ENCODE measurements around the gene EIF4G3.

Gene EIF4G3

GRCh38 chr1:21090463-21090862, 86.2 kb downstream of the EIF4G3 start:
- Histone ChIP-seq H3K36me3 (peaks cover 0 to 4% (median 0%) of the 10 kb centered on the region in 3 donors), H3K4me1 (peaks cover 0 to 14% (median 0%) of the 10 kb centered on the region in 4 donors), H3K4me3 (no peak overlapping the region), H3K27ac (no peak overlapping the region), H3K9me3 (no peaks in the 10 kb centered on the region), H3K27me3 (no peaks in the 10 kb centered on the region)
- intact Hi-C loops (cut with DNase I; ENCODE audit: low total_unique reads) = no loop called here
- DNase-seq = no peak
- no peak for TF ChIP-seq CTCF (IDR thresholded peaks at IDR 0.05)

DNA sequence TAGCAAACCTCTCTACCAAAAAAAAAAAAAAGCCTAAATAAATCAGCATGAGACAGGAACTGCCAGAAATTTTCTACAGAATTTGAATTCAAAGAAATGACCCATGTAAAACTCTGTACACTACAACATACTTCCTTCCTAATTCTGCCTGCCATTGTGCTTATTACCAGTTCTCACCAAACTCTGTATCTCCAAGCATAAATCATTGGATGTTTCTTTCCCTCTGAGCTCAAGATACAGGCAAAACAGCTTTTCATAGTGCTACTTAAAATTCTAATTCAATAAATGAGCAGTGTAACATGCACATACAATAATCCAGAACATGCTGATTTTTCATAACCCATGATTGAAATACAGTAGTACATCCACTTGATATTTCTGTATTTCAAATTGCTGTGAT, 87.0 kb downstream of the EIF4G3 start:
- H3K9me3 ChIP-seq = no peaks in the 10 kb centered on the region
- intact Hi-C loops (cut with DNase I; ENCODE audit: low total_unique reads) = no loop called here
- no peaks in the 10 kb centered on the region for H3K27me3 ChIP-seq
- no peak for DNase-seq
- peaks cover 0 to 14% (median 0%) of the 10 kb centered on the region in 4 donors for H3K4me1 ChIP-seq
- no peak overlapping the region for H3K4me3 ChIP-seq
- TF ChIP-seq CTCF (IDR thresholded peaks at IDR 0.05) = no peak
- peaks cover 0 to 4% (median 0%) of the 10 kb centered on the region in 3 donors for H3K36me3 ChIP-seq
- H3K27ac ChIP-seq = no peak overlapping the region

GRCh38 chr1:21089299-21089698, 87.4 kb downstream of the EIF4G3 start:
- no peak for DNase-seq
- Histone ChIP-seq H3K36me3 (peaks cover 0 to 4% (median 0%) of the 10 kb centered on the region in 3 donors), H3K4me3 (no peak overlapping the region), H3K4me1 (peaks cover 0 to 14% (median 0%) of the 10 kb centered on the region in 4 donors), H3K27me3 (no peaks in the 10 kb centered on the region), H3K27ac (no peak overlapping the region), H3K9me3 (no peaks in the 10 kb centered on the region)
- no peak for TF ChIP-seq CTCF (IDR thresholded peaks at IDR 0.05)
- intact Hi-C loops (cut with DNase I; ENCODE audit: low total_unique reads) = no loop called here

GRCh38 chr1:21084111-21084810, 92.4 kb downstream of the EIF4G3 start:
- intact Hi-C loops (cut with DNase I; ENCODE audit: low total_unique reads) = no loop called here
- Histone ChIP-seq H3K36me3 (peaks cover 0 to 4% (median 0%) of the 10 kb centered on the region in 3 donors), H3K27ac (no peak overlapping the region), H3K9me3 (no peaks in the 10 kb centered on the region), H3K27me3 (no peaks in the 10 kb centered on the region), H3K4me3 (no peak overlapping the region), H3K4me1 (no peaks in the 10 kb centered on the region)
- no peak for DNase-seq
- no peak for TF ChIP-seq CTCF (IDR thresholded peaks at IDR 0.05)

- no peak for DNase-seq
- H3K9me3 ChIP-seq = no peaks in the 10 kb centered on the region
- no peak overlapping the region for H3K4me3 ChIP-seq
- H3K27ac ChIP-seq = no peak overlapping the region
- H3K4me1 ChIP-seq = no peaks in the 10 kb centered on the region
- TF ChIP-seq CTCF (IDR thresholded peaks at IDR 0.05) = no peak
- intact Hi-C loops (cut with DNase I; ENCODE audit: low total_unique reads) = no loop called here
- H3K36me3 ChIP-seq = no peaks in the 10 kb centered on the region
- no peaks in the 10 kb centered on the region for H3K27me3 ChIP-seq
Observed at GRCh38 chr1:21082073-21082472, 94.6 kb downstream of the EIF4G3 start.

All from tibial artery (tissue), 4 donors.